HEK293 (cell line): ENCODE data around the gene LRRN2.

Experiments
- CTCF ChIA-PET: fragments of 350-600 bp; formaldehyde crosslinking; extraction: SDS; loops from one replicate; lab custom pipeline; 2021; ENCODE audit warnings: antibody characterized with exemption; lab: Yijun Ruan, JAX
- POLR2A ChIA-PET: fragments of 300-600 bp; formaldehyde crosslinking; extraction: SDS; loops from one replicate; lab custom pipeline; 2020; ENCODE audit warnings: antibody characterized with exemption, inconsistent platforms; lab: Yijun Ruan, JAX
- H3K27ac ChIP-seq: fragments of 200-500 bp; sonication (Bioruptor generic); 2 replicates; pipeline ENCODE4 v1.5.1; 2014; ENCODE audit warnings: low read depth, low read length, control low read depth, inconsistent platforms; ENCODE audit errors: extremely low read depth
- H3K36me3 ChIP-seq, 2 experiments: fragments of 200-500 bp in 1 of 2; sonication (Bioruptor generic) in 1 of 2; 1 replicate in 1 of 2; 2 replicates in 1 of 2; pipeline ENCODE4 v1.5.1; 2014 to 2017; ENCODE audit warnings: inconsistent platforms in 2 of 2, low read length in 2 of 2; ENCODE audit not compliant: control insufficient read depth in 2 of 2, insufficient read depth in 1 of 2
- H3K4me1 ChIP-seq: fragments of 200-500 bp; sonication (Bioruptor generic); 2 replicates; pipeline ENCODE4 v1.5.1; 2014; ENCODE audit warnings: mild to moderate bottlenecking, low read length, inconsistent platforms; ENCODE audit not compliant: control insufficient read depth, insufficient read depth
- H3K4me3 ChIP-seq: 2 replicates; pipeline ENCODE4 v1.5.1; 2011; ENCODE audit warnings: low read depth, mild to moderate bottlenecking, control low read depth, low read length, moderate library complexity
- H3K9me3 ChIP-seq: fragments of 200-500 bp; sonication (Bioruptor generic); 2 replicates; pipeline ENCODE4 v1.5.1; 2014; ENCODE audit warnings: low read depth, low read length, inconsistent platforms; ENCODE audit not compliant: control insufficient read depth, insufficient read depth
- AEBP2 ChIP-seq: fragments of 450-650 bp; formaldehyde crosslinking; IDR thresholded peaks from 2 replicates; pipeline ENCODE4 v1.5.1; 2016; ENCODE audit warnings: missing biosample characterization, missing genetic modification characterization, borderline replicate concordance
- GLI4 ChIP-seq: fragments of 450-650 bp; formaldehyde crosslinking; IDR thresholded peaks from 2 replicates; pipeline ENCODE4 v1.5.1; 2016; ENCODE audit warnings: missing biosample characterization, missing genetic modification characterization
- KLF7 ChIP-seq: fragments of 450-650 bp; formaldehyde crosslinking; IDR thresholded peaks from 2 replicates; pipeline ENCODE4 v1.5.1; 2016; ENCODE audit warnings: missing biosample characterization, missing genetic modification characterization, borderline replicate concordance
- MEIS1 ChIP-seq: sonication (generic); formaldehyde crosslinking; IDR thresholded peaks from 2 replicates; pipeline ENCODE4 v1.8.1; 2022; ENCODE audit warnings: missing genetic modification reagents, mild to moderate bottlenecking, borderline replicate concordance
- OVOL3 ChIP-seq: fragments of 450-650 bp; formaldehyde crosslinking; IDR thresholded peaks from 2 replicates; pipeline ENCODE4 v1.5.1; 2016; ENCODE audit warnings: missing biosample characterization, missing genetic modification characterization
- PRDM1 ChIP-seq: fragments of 450-650 bp; formaldehyde crosslinking; IDR thresholded peaks from 2 replicates; pipeline ENCODE4; 2016; ENCODE audit warnings: missing biosample characterization, missing genetic modification characterization
- YY2 ChIP-seq: fragments of 450-650 bp; formaldehyde crosslinking; IDR thresholded peaks from 2 replicates; pipeline ENCODE4 v1.5.1; 2016; ENCODE audit warnings: missing biosample characterization, missing genetic modification characterization
- ZEB2 ChIP-seq: fragments of 450-650 bp; formaldehyde crosslinking; IDR thresholded peaks from 2 replicates; pipeline ENCODE4 v1.5.1; 2016; ENCODE audit warnings: missing biosample characterization, missing genetic modification characterization
- ZFHX2 ChIP-seq: fragments of 450-650 bp; formaldehyde crosslinking; conservative IDR thresholded peaks from 2 replicates; pipeline ENCODE4 v1.5.1; 2016; ENCODE audit warnings: missing biosample characterization, missing genetic modification characterization
- ZFP41 ChIP-seq: fragments of 450-650 bp; formaldehyde crosslinking; IDR thresholded peaks from 2 replicates; pipeline ENCODE4 v1.5.1; 2016; ENCODE audit warnings: missing biosample characterization, missing genetic modification characterization, borderline replicate concordance
- ZIC2 ChIP-seq: fragments of 450-650 bp; formaldehyde crosslinking; IDR thresholded peaks from 2 replicates; pipeline ENCODE4 v1.5.1; 2016; ENCODE audit warnings: missing biosample characterization, missing genetic modification characterization
- ZNF148 ChIP-seq: fragments of 450-650 bp; formaldehyde crosslinking; IDR thresholded peaks from 2 replicates; pipeline ENCODE4 v1.5.0; 2017; ENCODE audit warnings: missing biosample characterization, missing genetic modification characterization, borderline replicate concordance
- ZNF157 ChIP-seq: fragments of 450-650 bp; formaldehyde crosslinking; IDR thresholded peaks from 2 replicates; pipeline ENCODE4 v1.5.1; 2016; ENCODE audit warnings: missing biosample characterization, missing genetic modification characterization
- ZNF16 ChIP-seq: fragments of 450-650 bp; formaldehyde crosslinking; IDR thresholded peaks from 2 replicates; pipeline ENCODE4 v1.5.1; 2016; ENCODE audit warnings: low read depth, missing biosample characterization, missing genetic modification characterization
- ZNF169 ChIP-seq: fragments of 450-650 bp; formaldehyde crosslinking; IDR thresholded peaks from 2 replicates; pipeline ENCODE4 v1.5.1; 2016; ENCODE audit warnings: missing biosample characterization, missing genetic modification characterization
- ZNF221 ChIP-seq: fragments of 450-650 bp; formaldehyde crosslinking; IDR thresholded peaks from 2 replicates; pipeline ENCODE4 v1.5.1; 2017; ENCODE audit warnings: missing biosample characterization, missing genetic modification characterization, borderline replicate concordance
- ZNF24 ChIP-seq: fragments of 450-650 bp; formaldehyde crosslinking; IDR thresholded peaks from 2 replicates; pipeline ENCODE4 v1.5.1; 2016; ENCODE audit warnings: missing biosample characterization, missing genetic modification characterization
- ZNF266 ChIP-seq: fragments of 450-650 bp; formaldehyde crosslinking; IDR thresholded peaks from 2 replicates; pipeline ENCODE4 v1.5.1; 2016; ENCODE audit warnings: missing biosample characterization, missing genetic modification characterization, low read depth
- ZNF292 ChIP-seq: fragments of 450-650 bp; formaldehyde crosslinking; IDR thresholded peaks from 2 replicates; pipeline ENCODE4 v1.5.1; 2016; ENCODE audit warnings: low read depth, missing biosample characterization, missing genetic modification characterization, borderline replicate concordance
- ZNF311 ChIP-seq: fragments of 450-650 bp; formaldehyde crosslinking; IDR thresholded peaks from 2 replicates; pipeline ENCODE4 v1.5.1; 2017; ENCODE audit warnings: missing biosample characterization, missing genetic modification characterization, borderline replicate concordance
- ZNF398 ChIP-seq: fragments of 450-650 bp; formaldehyde crosslinking; IDR thresholded peaks from 2 replicates; pipeline ENCODE4 v1.5.1; 2017; ENCODE audit warnings: missing biosample characterization, missing genetic modification characterization
- ZNF404 ChIP-seq: fragments of 450-650 bp; formaldehyde crosslinking; IDR thresholded peaks from 2 replicates; pipeline ENCODE4 v1.5.1; 2017; ENCODE audit warnings: missing biosample characterization, missing genetic modification characterization
- ZNF416 ChIP-seq: fragments of 450-650 bp; formaldehyde crosslinking; IDR thresholded peaks from 2 replicates; pipeline ENCODE4 v1.5.1; 2016; ENCODE audit warnings: missing biosample characterization, missing genetic modification characterization
- ZNF501 ChIP-seq: fragments of 450-650 bp; formaldehyde crosslinking; IDR thresholded peaks from 2 replicates; pipeline ENCODE4 v1.5.1; 2016; ENCODE audit warnings: missing biosample characterization, missing genetic modification characterization
- ZNF560 ChIP-seq: fragments of 450-650 bp; formaldehyde crosslinking; IDR thresholded peaks from 2 replicates; pipeline ENCODE4 v1.5.1; 2017; ENCODE audit warnings: missing biosample characterization, missing genetic modification characterization, borderline replicate concordance
- ZNF623 ChIP-seq: fragments of 450-650 bp; formaldehyde crosslinking; IDR thresholded peaks from 2 replicates; pipeline ENCODE4 v1.5.1; 2016; ENCODE audit warnings: missing biosample characterization, missing genetic modification characterization
- ZNF624 ChIP-seq: fragments of 450-650 bp; formaldehyde crosslinking; IDR thresholded peaks from 2 replicates; pipeline ENCODE4 v1.5.1; 2017; ENCODE audit warnings: missing biosample characterization, missing genetic modification characterization
- ZNF626 ChIP-seq: fragments of 450-650 bp; sonication (Bioruptor Pico); formaldehyde crosslinking; IDR thresholded peaks from 2 replicates; pipeline ENCODE4 v1.5.1; 2018; ENCODE audit warnings: missing biosample characterization, missing genetic modification characterization, inconsistent platforms
- ZNF629 ChIP-seq: fragments of 450-650 bp; formaldehyde crosslinking; IDR thresholded peaks from 2 replicates; pipeline ENCODE4 v1.5.1; 2017; ENCODE audit warnings: missing biosample characterization, missing genetic modification characterization
- ZNF792 ChIP-seq: fragments of 450-650 bp; formaldehyde crosslinking; IDR thresholded peaks from 2 replicates; pipeline ENCODE4 v1.5.1; 2016; ENCODE audit warnings: missing biosample characterization, missing genetic modification characterization

Gene LRRN2

DNA sequence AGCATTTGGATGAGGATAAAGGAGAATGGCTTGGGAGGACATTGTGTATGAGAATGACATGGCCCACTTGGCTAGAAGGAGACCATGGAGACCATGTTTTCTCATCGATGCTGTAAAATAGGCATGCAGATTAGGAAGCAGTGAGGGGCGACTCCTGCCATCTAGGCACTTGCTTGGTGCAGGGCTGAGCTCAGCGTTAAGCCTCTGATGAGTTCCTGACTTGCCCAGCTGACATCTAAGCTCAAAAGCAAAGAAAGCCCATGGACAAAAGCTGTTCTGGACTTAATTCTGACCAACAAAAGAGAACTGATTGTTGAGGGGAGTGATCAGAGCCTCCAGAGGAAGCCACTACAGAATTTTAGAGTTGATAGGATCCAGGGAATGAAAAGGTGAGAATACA is 74.5 kb downstream of the LRRN2 start:
- POLR2A ChIA-PET = no interaction called here
- TF ChIP-seq ZNF311 (tag by site-specific recombination) = no peak
- TF ChIP-seq ZNF221 = no peak
- TF ChIP-seq MEIS1 (CRISPR knock-in tag) = no peak
- TF ChIP-seq ZNF626 = no peak
- TF ChIP-seq KLF7 = no peak
- no peak for TF ChIP-seq ZNF416 (tag by site-specific recombination)
- no peak for TF ChIP-seq OVOL3 (tag by site-specific recombination)
- TF ChIP-seq GLI4 = no peak
- no peak for TF ChIP-seq YY2 (tag by site-specific recombination)
- no peak for TF ChIP-seq ZNF792 (tag by site-specific recombination)
- TF ChIP-seq ZIC2 (tag by site-specific recombination) = no peak
- no peak for TF ChIP-seq ZNF266 (tag by site-specific recombination)
- no peak for TF ChIP-seq ZNF148 (tag by site-specific recombination)
- TF ChIP-seq ZNF24 = no peak
- no peak for TF ChIP-seq PRDM1 (tag by site-specific recombination)
- no peaks in the 10 kb centered on the region for H3K4me1 ChIP-seq
- H3K36me3 ChIP-seq = no peaks in the 10 kb centered on the region
- no peaks in the 10 kb centered on the region for H3K9me3 ChIP-seq
- H3K27ac ChIP-seq = no peak overlapping the region
- no peak overlapping the region for H3K4me3 ChIP-seq
- CTCF ChIA-PET = interaction anchor here (0.8 kb wide), 1 partner anchor 12 kb away, joined by 3 read pairs; no protein-coding TSS in a partner anchor

- H3K27ac ChIP-seq = no peak overlapping the region
- TF ChIP-seq ZNF292 (tag by site-specific recombination) = no peak
- no peak for TF ChIP-seq ZNF16 (tag by site-specific recombination)
- no peak for TF ChIP-seq ZFP41 (tag by site-specific recombination)
- TF ChIP-seq ZNF623 (tag by site-specific recombination) = no peak
- no peak for TF ChIP-seq ZNF398 (tag by site-specific recombination)
- no peak for TF ChIP-seq ZNF311 (tag by site-specific recombination)
- ChIA-PET POLR2A (no interaction called here), CTCF (interaction anchor here (0.9 to 2.1 kb wide), 3 partner anchors 11 to 199 kb away, joined by 4 to 8 read pairs (median 4); no protein-coding TSS in a partner anchor)
- H3K4me1 ChIP-seq = no peaks in the 10 kb centered on the region
- H3K9me3 ChIP-seq = no peaks in the 10 kb centered on the region
- H3K36me3 ChIP-seq = no peaks in the 10 kb centered on the region
- H3K4me3 ChIP-seq = no peak overlapping the region
These were observed 77.6 kb downstream of the LRRN2 start for GRCh38 chr1:204607910-204608309.

- Histone ChIP-seq H3K27ac (no peak overlapping the region), H3K4me1 (no peaks in the 10 kb centered on the region), H3K36me3 (no peaks in the 10 kb centered on the region), H3K4me3 (no peak overlapping the region), H3K9me3 (no peaks in the 10 kb centered on the region)
- CTCF ChIA-PET = no interaction called here
- POLR2A ChIA-PET = interaction anchor here (0.6 kb wide), 1 partner anchor 212 kb away, joined by 3 read pairs; no protein-coding TSS in a partner anchor
- TF ChIP-seq ZFHX2 (tag by site-specific recombination) (no peak), ZNF501 (tag by site-specific recombination) (no peak), ZNF404 (tag by site-specific recombination) (no peak), ZNF560 (no peak), ZNF629 (tag by site-specific recombination) (no peak), AEBP2 (tag by site-specific recombination) (no peak), ZNF624 (tag by site-specific recombination) (no peak), ZNF157 (no peak), ZNF169 (tag by site-specific recombination) (no peak), ZEB2 (tag by site-specific recombination) (no peak)
These were observed 79.7 kb downstream of the LRRN2 start for GRCh38 chr1:204605791-204606190.
